KMS-11 (cell line): ENCODE measurements around the gene RASL12.

Source experiments
- H2AFZ ChIP-seq: fragments of 200-600 bp; sonication (generic); 2 replicates; pipeline ENCODE4 v1.6.1; 2016; ENCODE audit warnings: antibody characterized with exemption, mixed run types, low read depth
- H3K27ac ChIP-seq: fragments of 200-600 bp; sonication (generic); 2 replicates; pipeline ENCODE4 v1.6.1; 2016; ENCODE audit warnings: mild to moderate bottlenecking, mixed run types
- H3K27me3 ChIP-seq: fragments of 200-600 bp; sonication (generic); 2 replicates; pipeline ENCODE4 v1.6.1; 2017; ENCODE audit warnings: mild to moderate bottlenecking, low read depth, mixed run types, moderate library complexity; ENCODE audit not compliant: insufficient read depth
- H3K36me3 ChIP-seq: fragments of 200-600 bp; sonication (generic); 2 replicates; pipeline ENCODE4 v1.6.1; 2017; ENCODE audit warnings: mild to moderate bottlenecking, mixed run types; ENCODE audit not compliant: insufficient read depth
- H3K4me1 ChIP-seq: fragments of 200-600 bp; sonication (generic); 2 replicates; pipeline ENCODE4 v1.6.1; 2016; ENCODE audit warnings: mild to moderate bottlenecking, low read depth, mixed run types; ENCODE audit not compliant: poor library complexity, severe bottlenecking
- H3K4me2 ChIP-seq: fragments of 200-600 bp; sonication (generic); 2 replicates; pipeline ENCODE4 v1.7.0; 2016; ENCODE audit warnings: mild to moderate bottlenecking, mixed run types
- H3K4me3 ChIP-seq: fragments of 200-600 bp; sonication (generic); IDR thresholded peaks from 2 replicates; pipeline ENCODE4 v1.6.1; 2017; ENCODE audit warnings: low read depth, low read length, mixed read lengths; ENCODE audit not compliant: insufficient read depth
- H3K79me2 ChIP-seq: fragments of 200-600 bp; sonication (generic); 2 replicates; pipeline ENCODE4 v1.6.1; 2016; ENCODE audit warnings: low read depth, mixed run types; ENCODE audit not compliant: insufficient read depth
- H3K9ac ChIP-seq: fragments of 200-600 bp; sonication (generic); 2 replicates; pipeline ENCODE4 v1.6.1; 2016; ENCODE audit warnings: mild to moderate bottlenecking, mixed run types
- H4K20me1 ChIP-seq: fragments of 200-600 bp; sonication (generic); 2 replicates; pipeline ENCODE4 v1.6.1; 2016; ENCODE audit warnings: mild to moderate bottlenecking, mixed run types; ENCODE audit not compliant: insufficient read depth
- CTCF ChIP-seq: fragments of 200-600 bp; sonication (generic); conservative IDR thresholded peaks from 2 replicates; pipeline ENCODE4 v1.6.1; 2017; ENCODE audit warnings: low read depth, mild to moderate bottlenecking, antibody characterized with exemption, low read length, moderate library complexity, mixed read lengths

The RASL12 gene

DNA sequence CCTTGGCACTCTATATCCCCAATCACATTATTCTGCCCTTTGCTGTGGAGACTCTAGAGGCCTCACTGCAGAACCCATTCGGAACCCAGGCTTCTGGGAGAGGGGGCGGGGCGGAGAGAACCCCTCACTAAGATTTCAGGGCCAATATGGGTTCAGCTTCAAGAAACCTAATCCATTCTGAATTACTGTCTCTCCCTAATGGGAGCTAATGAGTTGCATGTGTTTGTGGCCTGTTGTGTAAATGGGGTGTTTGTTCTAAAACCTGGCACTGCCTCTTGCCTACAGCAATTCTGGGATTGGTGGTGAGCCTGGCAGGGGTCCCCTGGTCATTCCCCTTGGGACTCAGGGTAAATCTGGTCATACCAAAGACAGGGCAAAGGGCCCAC is 605 bp upstream of the RASL12 start:
- Histone ChIP-seq H3K27me3 (peaks cover 5% of the 10 kb centered on the region), H3K27ac (no peak overlapping the region), H3K4me3 (no peak overlapping the region)

DNA sequence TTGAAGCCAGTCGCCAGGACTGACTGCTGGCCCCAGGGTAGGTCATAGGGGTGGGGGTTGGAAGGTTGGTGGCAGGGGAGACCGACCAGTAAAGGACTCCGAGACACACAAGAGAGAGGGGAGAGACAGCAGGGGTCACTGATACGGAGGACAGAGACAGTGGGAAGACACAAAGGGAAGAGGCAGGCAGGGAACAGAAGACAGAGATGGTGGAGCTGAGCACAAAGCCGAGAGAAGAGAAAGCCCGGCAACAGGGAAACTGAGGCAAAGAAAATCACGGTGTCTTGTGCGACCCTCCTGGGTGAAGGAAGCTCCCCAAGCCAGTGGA is 510 bp downstream of the RASL12 start:
- H3K4me1 ChIP-seq = no peaks in the 10 kb centered on the region
- H3K36me3 ChIP-seq = no peaks in the 10 kb centered on the region
- no peaks in the 10 kb centered on the region for H3K79me2 ChIP-seq
- H3K9ac ChIP-seq = no peak overlapping the region
- peaks cover 5% of the 10 kb centered on the region for H3K27me3 ChIP-seq
- no peaks in the 10 kb centered on the region for H4K20me1 ChIP-seq
- H3K27ac ChIP-seq = no peak overlapping the region
- TF ChIP-seq CTCF = no peak
- H3K4me2 ChIP-seq = no peak overlapping the region
- no peak overlapping the region for H2AFZ ChIP-seq
- H3K4me3 ChIP-seq = no peak overlapping the region

More for the DNA sequence above, 605 bp upstream of the RASL12 start:
- Histone ChIP-seq H4K20me1 (no peaks in the 10 kb centered on the region), H3K4me1 (no peaks in the 10 kb centered on the region), H2AFZ (no peak overlapping the region), H3K79me2 (no peaks in the 10 kb centered on the region), H3K9ac (no peak overlapping the region), H3K4me2 (no peak overlapping the region), H3K36me3 (no peaks in the 10 kb centered on the region)
- no peak for TF ChIP-seq CTCF

- Histone ChIP-seq H3K9ac (no peak overlapping the region), H3K4me3 (no peak overlapping the region), H4K20me1 (no peaks in the 10 kb centered on the region), H3K4me2 (no peak overlapping the region), H3K79me2 (no peaks in the 10 kb centered on the region), H2AFZ (no peak overlapping the region), H3K27me3 (peaks cover 5% of the 10 kb centered on the region), H3K27ac (no peak overlapping the region), H3K36me3 (no peaks in the 10 kb centered on the region), H3K4me1 (no peaks in the 10 kb centered on the region)
- TF ChIP-seq CTCF = no peak
Observed at GRCh38 chr15:65066635-65067316, 1.0 kb downstream of the RASL12 start.

DNA sequence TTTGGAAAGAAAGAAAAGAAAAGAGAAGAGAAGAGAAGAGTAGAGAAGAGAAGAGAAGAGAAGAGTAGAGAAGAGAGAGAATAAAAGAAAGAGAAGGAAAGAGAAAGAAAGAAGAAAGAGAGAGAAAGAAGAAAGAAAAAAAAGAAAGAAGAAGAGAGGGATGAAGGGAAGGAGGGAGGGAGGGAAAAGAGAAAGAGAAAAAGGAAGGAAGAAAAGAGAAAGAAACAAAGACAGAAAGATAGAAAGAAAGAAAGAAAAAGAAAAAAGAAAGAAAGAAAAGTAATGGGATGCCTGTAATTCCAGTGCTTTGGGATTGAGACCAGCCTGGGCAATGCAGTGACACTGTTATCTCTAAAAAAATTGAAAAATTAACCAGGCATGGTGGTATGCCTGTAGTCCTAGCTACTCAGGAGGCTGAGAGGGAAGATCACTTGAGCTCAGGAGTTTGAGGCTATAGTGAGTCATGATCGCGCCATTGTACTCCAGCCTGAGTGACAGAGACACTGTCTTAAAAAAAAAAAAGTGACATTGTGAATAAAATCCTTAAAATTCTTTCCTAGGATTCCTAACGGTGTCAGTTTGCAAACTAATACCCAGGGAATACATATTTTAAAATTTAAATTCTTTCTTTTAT is 1.7 kb downstream of the RASL12 start:
- Histone ChIP-seq H3K27ac (no peak overlapping the region), H4K20me1 (no peaks in the 10 kb centered on the region), H3K27me3 (peaks cover 5% of the 10 kb centered on the region), H3K4me3 (no peak overlapping the region), H3K79me2 (no peaks in the 10 kb centered on the region), H3K4me2 (no peak overlapping the region), H3K4me1 (no peaks in the 10 kb centered on the region), H3K9ac (no peak overlapping the region), H3K36me3 (no peaks in the 10 kb centered on the region), H2AFZ (no peak overlapping the region)
- no peak for TF ChIP-seq CTCF
